Astrocyte (in vitro differentiated cells and primary cell): ENCODE data around the gene ME3. TPM values are rescaled to one million over a fixed set of nuclear protein-coding genes. Genes with fewer than 3 reads are reported as not detected.
"Not testable (repeated sequence)": the region's sequence is repeated elsewhere in the genome, so short reads cannot be mapped to it uniquely, and the experiment has no call there.

Source experiments
- DNase-seq: peaks from one replicate; pipeline ENCODE4 v3.0.0-alpha.2; 2010; ENCODE audit warnings: low read depth
- FAIRE-seq: peaks from 2 replicates; lab custom pipeline; 2011; peaks lifted over from hg19 to GRCh38; lab: Jason Lieb, UNC
- H2AFZ ChIP-seq: 2 replicates; pipeline ENCODE4 v1.6.0; 2012; ENCODE audit warnings: low read depth, low read length, inconsistent platforms
- H3K27ac ChIP-seq: 2 replicates; pipeline ENCODE4 v1.5.1; 2011; ENCODE audit warnings: low read depth, low read length, inconsistent platforms
- H3K27me3 ChIP-seq: 2 replicates; pipeline ENCODE4 v1.6.0; 2011; ENCODE audit warnings: low read length, inconsistent platforms; ENCODE audit not compliant: insufficient read depth
- H3K36me3 ChIP-seq: 2 replicates; pipeline ENCODE4 v1.5.1; 2011; ENCODE audit warnings: low read length, inconsistent platforms; ENCODE audit not compliant: insufficient read depth
- H3K4me1 ChIP-seq: 2 replicates; pipeline ENCODE4 v1.5.1; 2011; ENCODE audit warnings: low read length, inconsistent platforms; ENCODE audit not compliant: insufficient read depth
- H3K4me2 ChIP-seq: 2 replicates; pipeline ENCODE4 v1.6.0; 2012; ENCODE audit warnings: low read length, inconsistent platforms
- H3K4me3 ChIP-seq: 2 replicates; pipeline ENCODE4 v1.5.1; 2011; ENCODE audit warnings: low read depth, mild to moderate bottlenecking, low read length, inconsistent platforms; ENCODE audit not compliant: insufficient read depth
- H3K79me2 ChIP-seq: 2 replicates; pipeline ENCODE4 v1.6.0; 2012; ENCODE audit warnings: mild to moderate bottlenecking, low read length, inconsistent platforms; ENCODE audit not compliant: insufficient read depth
- H3K9ac ChIP-seq: 2 replicates; pipeline ENCODE4 v1.6.0; 2012; ENCODE audit warnings: mild to moderate bottlenecking, low read length, inconsistent platforms
- H3K9me3 ChIP-seq: 2 replicates; pipeline ENCODE4 v1.5.1; 2012; ENCODE audit warnings: low read depth, mild to moderate bottlenecking, low read length, inconsistent platforms; ENCODE audit not compliant: insufficient read depth
- H4K20me1 ChIP-seq: 2 replicates; pipeline ENCODE4 v1.6.0; 2012; ENCODE audit warnings: low read length, inconsistent platforms; ENCODE audit not compliant: insufficient read depth
- H3K27ac Mint-ChIP-seq: one replicate; pipeline ENCODE4 v1.8.0; 2021; ENCODE audit warnings: mild to moderate bottlenecking, mixed read lengths; ENCODE audit not compliant: unreplicated experiment
- H3K27me3 Mint-ChIP-seq: one replicate; pipeline ENCODE4 v1.8.0; 2021; ENCODE audit warnings: low read depth, mixed read lengths; ENCODE audit not compliant: unreplicated experiment
- H3K36me3 Mint-ChIP-seq: one replicate; pipeline ENCODE4 v1.8.0; 2021; ENCODE audit warnings: low read depth, mixed read lengths; ENCODE audit not compliant: unreplicated experiment
- H3K4me1 Mint-ChIP-seq: one replicate; pipeline ENCODE4 v1.8.0; 2021; ENCODE audit warnings: low read depth, mixed read lengths; ENCODE audit not compliant: unreplicated experiment
- H3K4me3 Mint-ChIP-seq: one replicate; pipeline ENCODE4 v1.8.0; 2021; ENCODE audit warnings: mild to moderate bottlenecking, moderate library complexity, mixed read lengths; ENCODE audit not compliant: unreplicated experiment
- H3K9me3 Mint-ChIP-seq: one replicate; pipeline ENCODE4 v1.8.0; 2021; ENCODE audit warnings: mild to moderate bottlenecking, mixed read lengths; ENCODE audit not compliant: unreplicated experiment
- EZH2 ChIP-seq: IDR thresholded peaks from 2 replicates; pipeline ENCODE4 v1.6.1; 2012; ENCODE audit warnings: mild to moderate bottlenecking, low read length, inconsistent platforms; ENCODE audit not compliant: insufficient read depth
- total RNA-seq: library from RNA; stranded (reverse); gene quantifications from 2 replicates; pipeline ENCODE4 v1.2.1, GENCODE V29; 2021
- TF ChIP-seq, protein P1 (sequence below): IDR thresholded peaks from 2 replicates; pipeline ENCODE4 v1.5.1; 2011; ENCODE audit warnings: low read depth, mild to moderate bottlenecking, inconsistent platforms, low read length, moderate library complexity; ENCODE audit not compliant: insufficient read depth

The ME3 gene
- total RNA-seq, 1 donor from 2014 or later, result 28.6 TPM

DNA sequence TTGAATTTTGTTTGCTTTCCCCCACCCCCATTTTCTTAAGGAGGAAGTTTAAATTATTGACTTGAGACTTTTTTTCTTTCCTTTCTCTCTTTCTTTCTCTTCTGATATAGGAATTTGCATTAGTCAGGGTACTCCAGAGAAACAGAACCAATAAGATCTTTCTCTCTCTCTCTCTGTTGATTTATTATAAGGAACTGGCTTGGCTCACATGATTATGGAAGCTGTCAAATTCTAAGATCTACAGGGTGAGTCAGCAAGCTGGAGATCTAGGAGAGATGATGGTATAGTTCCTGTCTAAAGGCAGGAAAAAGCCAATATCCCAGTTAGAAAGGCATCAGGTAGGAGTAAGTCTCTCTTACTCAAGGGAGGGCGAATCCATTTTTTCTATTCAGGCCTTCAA is 233.7 kb downstream of the ME3 start:
- H3K27ac ChIP-seq, result no peak overlapping the region
- no peaks in the 10 kb centered on the region for H3K27me3 ChIP-seq
- peaks cover 20% of the 10 kb centered on the region for H3K4me1 Mint-ChIP-seq
- peaks cover 16% of the 10 kb centered on the region for H3K4me1 ChIP-seq
- H3K36me3 ChIP-seq, result no peaks in the 10 kb centered on the region
- TF ChIP-seq, protein P1, sequence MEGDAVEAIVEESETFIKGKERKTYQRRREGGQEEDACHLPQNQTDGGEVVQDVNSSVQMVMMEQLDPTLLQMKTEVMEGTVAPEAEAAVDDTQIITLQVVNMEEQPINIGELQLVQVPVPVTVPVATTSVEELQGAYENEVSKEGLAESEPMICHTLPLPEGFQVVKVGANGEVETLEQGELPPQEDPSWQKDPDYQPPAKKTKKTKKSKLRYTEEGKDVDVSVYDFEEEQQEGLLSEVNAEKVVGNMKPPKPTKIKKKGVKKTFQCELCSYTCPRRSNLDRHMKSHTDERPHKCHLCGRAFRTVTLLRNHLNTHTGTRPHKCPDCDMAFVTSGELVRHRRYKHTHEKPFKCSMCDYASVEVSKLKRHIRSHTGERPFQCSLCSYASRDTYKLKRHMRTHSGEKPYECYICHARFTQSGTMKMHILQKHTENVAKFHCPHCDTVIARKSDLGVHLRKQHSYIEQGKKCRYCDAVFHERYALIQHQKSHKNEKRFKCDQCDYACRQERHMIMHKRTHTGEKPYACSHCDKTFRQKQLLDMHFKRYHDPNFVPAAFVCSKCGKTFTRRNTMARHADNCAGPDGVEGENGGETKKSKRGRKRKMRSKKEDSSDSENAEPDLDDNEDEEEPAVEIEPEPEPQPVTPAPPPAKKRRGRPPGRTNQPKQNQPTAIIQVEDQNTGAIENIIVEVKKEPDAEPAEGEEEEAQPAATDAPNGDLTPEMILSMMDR, result no peak
- TF ChIP-seq EZH2, result no peak
- H3K9me3 ChIP-seq, result no peaks in the 10 kb centered on the region
- FAIRE-seq (no peak), DNase-seq (peak; percentile 62)
- H3K36me3 Mint-ChIP-seq, result peaks cover 8% of the 10 kb centered on the region
- no peaks in the 10 kb centered on the region for H3K79me2 ChIP-seq
- H3K9ac ChIP-seq, result no peak overlapping the region
- H3K27ac Mint-ChIP-seq, result no peak overlapping the region
- H3K9me3 Mint-ChIP-seq, result peaks cover under 1% of the 10 kb centered on the region
- H3K4me3 ChIP-seq, result no peak overlapping the region
- H2AFZ ChIP-seq, result no peak overlapping the region
- no peak overlapping the region for H3K4me2 ChIP-seq
- H3K27me3 Mint-ChIP-seq, result no peaks in the 10 kb centered on the region
- no peaks in the 10 kb centered on the region for H4K20me1 ChIP-seq
- no peak overlapping the region for H3K4me3 Mint-ChIP-seq

DNA sequence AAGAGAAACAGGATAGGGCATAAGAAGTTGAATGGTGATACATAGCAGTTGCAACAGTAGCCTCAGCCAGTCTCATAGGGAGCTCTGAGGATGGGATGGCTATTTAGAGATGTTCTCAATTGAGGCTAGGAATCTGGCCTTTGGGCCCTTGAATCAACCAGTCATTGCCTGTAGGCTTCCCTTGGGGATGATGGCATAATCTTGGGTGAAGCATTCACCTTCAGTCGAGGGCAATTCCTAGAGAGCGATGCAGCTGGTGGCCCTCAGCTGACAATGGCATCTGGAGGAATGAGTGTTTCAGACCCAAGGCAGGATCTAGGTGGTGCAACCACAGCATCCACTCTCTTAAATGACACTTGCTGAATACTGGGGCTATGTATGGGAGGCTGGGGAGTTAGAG is 236.7 kb downstream of the ME3 start:
- no peaks in the 10 kb centered on the region for H4K20me1 ChIP-seq
- H3K79me2 ChIP-seq, result no peaks in the 10 kb centered on the region
- no peak overlapping the region for H3K27ac Mint-ChIP-seq
- H3K4me2 ChIP-seq, result no peak overlapping the region
- peaks cover 8% of the 10 kb centered on the region for H3K4me1 ChIP-seq
- H3K36me3 Mint-ChIP-seq, result peaks cover 11% of the 10 kb centered on the region
- H3K27me3 Mint-ChIP-seq, result no peaks in the 10 kb centered on the region
- no peaks in the 10 kb centered on the region for H3K9me3 ChIP-seq
- no peak for DNase-seq
- H3K36me3 ChIP-seq, result peaks cover 2% of the 10 kb centered on the region
- no peak overlapping the region for H3K4me3 Mint-ChIP-seq
- no peaks in the 10 kb centered on the region for H3K27me3 ChIP-seq
- TF ChIP-seq, protein P1, result no peak
- no peak for TF ChIP-seq EZH2
- no peak overlapping the region for H3K27ac ChIP-seq
- no peak for FAIRE-seq
- peaks cover 10% of the 10 kb centered on the region for H3K9me3 Mint-ChIP-seq
- H3K9ac ChIP-seq, result no peak overlapping the region
- H3K4me3 ChIP-seq, result no peak overlapping the region
- H2AFZ ChIP-seq, result no peak overlapping the region
- peaks cover 10% of the 10 kb centered on the region for H3K4me1 Mint-ChIP-seq

DNA sequence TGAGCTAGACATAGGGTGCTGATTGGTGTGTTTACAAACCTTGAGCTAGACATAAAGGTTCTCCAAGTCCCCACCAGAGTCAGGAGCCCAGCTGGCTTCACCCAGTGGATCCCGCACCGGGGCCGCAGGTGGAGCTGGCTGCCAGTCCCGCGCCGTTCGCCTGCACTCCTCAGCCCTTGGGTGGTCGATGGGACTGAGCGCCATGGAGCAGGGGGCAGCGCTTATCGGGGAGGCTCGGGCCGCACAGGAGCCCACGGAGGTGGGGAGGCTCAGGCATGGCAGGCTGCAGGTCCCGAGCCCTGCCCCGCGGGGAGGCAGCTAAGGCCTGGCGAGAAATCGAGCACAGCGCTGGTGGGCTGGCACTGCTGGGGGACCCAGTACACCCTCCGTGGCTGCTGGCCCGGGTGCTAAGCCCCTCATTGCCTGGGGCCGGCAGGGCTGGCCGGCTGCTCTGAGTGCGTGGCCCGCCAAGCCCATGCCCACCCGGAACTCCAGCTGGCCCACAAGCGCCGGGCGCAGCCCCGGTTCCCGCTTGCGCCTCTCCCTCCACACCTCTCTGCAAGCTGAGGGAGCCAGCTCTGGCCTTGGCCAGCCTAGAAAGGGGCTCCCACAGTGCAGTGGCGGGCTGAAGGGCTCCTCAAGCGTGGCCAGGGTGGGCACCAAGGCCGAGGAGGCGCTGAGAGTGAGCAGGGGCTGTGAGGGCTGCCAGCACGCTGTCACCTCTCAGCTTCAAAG is 238.9 kb downstream of the ME3 start:
- DNase-seq, result not testable (repeated sequence)

More for the DNA sequence above, 238.9 kb downstream of the ME3 start:
- not testable (repeated sequence) for H3K4me1 Mint-ChIP-seq, H3K27ac Mint-ChIP-seq, H3K4me3 ChIP-seq, H3K27me3 Mint-ChIP-seq, FAIRE-seq, H3K9me3 ChIP-seq, H3K36me3 ChIP-seq, H3K4me2 ChIP-seq, H3K27ac ChIP-seq, H3K4me3 Mint-ChIP-seq, H3K4me1 ChIP-seq, H2AFZ ChIP-seq, H3K79me2 ChIP-seq, H4K20me1 ChIP-seq, H3K9ac ChIP-seq, H3K27me3 ChIP-seq
- Mint-ChIP-seq H3K9me3 (peaks cover 14% of the 10 kb centered on the region), H3K36me3 (peaks cover 11% of the 10 kb centered on the region)
